HG03280 (cell line): ENCODE data around the gene TDRD3.

Experiments
- ATAC-seq: cut with Tn5 transposase; IDR thresholded peaks from one replicate; pipeline ENCODE4 v1.9.1; 2021; ENCODE audit warnings: mild to moderate bottlenecking, moderate library complexity; ENCODE audit not compliant: unreplicated experiment

TDRD3 gene

DNA sequence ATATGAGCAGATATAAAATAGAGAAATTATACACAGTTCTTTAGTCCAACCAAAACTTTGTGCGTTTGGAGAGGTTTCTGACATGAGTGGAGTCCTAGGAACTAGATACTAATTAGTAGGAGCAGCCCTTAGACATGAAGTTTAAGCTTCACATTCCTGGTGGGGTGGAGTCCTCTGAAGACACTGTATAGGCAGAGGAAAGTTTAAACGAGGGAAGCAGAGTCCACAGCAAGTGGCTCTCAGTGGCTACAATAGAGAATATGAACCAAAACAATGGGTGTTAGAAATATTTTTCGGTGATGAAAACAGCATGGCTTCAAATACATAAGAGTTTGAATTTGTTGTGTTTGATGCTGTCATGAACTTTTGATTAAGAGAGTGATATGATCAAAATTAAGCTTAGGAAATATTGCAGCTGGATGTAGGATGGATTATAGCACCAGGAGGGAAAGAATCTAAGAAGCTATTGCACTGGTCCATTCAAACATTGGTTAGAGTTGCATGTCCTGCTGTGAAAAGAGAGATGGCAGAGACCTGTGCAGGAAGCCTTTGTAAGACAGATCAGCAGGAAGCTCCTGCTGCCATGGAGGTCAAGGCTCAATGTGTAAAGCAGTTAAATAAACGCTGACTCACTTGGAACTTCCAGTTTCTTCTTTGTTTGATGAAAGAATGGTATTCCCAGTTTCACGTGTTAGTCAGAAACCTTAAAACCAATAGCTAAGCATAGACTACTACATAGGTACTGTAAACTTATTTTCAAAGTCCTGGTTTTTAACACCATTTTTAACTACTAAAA is 175.2 kb downstream of the TDRD3 start:
- ATAC-seq: no peak

DNA sequence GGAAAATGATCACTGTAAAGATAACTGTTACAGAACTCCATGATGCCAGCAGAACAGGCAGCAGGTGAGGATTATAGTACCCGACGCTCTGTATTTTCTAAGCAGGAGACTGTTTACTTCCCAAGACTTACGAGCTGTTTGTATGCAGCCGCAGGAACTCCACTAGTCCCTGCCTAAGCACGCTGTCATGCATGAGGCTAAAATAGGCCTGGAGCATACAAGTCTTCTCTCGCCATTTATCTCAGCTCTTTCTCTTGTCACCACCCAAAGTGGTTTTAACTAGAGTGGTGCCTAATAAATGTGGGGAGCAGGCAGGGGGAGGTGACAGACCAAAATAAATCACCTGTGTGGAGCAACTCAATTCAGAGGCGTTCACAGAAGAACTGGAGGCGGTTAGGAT is 175.8 kb downstream of the TDRD3 start:
- ATAC-seq: no peak

DNA sequence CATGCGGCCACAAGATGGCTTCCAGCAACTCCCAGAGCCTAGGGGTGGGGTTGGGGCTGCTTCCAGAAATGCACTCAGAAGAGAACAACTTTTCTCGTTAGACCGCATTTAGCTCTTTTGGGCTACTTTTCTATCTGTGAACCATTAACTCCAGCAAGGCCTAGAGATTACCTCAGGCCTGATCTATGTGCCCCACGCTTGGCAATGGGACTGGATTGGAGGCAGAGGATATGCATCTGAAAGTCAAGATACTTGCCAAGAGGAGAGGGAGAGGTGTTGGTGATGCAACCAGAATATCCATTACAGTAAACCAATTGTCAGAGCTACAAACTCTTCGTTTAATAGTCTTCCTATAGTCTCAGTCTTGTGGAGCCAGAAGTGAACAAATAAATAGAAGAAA is 177.7 kb downstream of the TDRD3 start:
- ATAC-seq: no peak

DNA sequence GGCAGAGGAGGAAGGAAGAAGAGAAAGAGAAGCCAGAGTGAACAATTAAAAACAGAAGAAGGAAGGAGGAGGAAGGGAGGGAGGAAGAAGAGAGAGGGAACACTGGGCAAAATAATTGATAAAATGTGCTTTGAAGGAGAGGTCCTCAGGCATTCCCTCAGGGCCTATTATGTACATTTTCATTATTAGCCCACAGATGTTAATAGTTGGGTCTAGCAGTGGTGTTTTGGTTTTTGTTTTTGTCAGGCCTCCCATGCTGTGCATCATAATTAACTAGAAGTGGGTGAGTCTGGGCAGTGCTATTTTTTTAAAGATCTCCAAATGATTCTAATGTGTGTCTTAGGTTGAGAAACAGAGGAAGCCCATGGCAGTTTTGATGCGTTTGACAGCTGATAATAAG is 178.1 kb downstream of the TDRD3 start:
- no peak for ATAC-seq

DNA sequence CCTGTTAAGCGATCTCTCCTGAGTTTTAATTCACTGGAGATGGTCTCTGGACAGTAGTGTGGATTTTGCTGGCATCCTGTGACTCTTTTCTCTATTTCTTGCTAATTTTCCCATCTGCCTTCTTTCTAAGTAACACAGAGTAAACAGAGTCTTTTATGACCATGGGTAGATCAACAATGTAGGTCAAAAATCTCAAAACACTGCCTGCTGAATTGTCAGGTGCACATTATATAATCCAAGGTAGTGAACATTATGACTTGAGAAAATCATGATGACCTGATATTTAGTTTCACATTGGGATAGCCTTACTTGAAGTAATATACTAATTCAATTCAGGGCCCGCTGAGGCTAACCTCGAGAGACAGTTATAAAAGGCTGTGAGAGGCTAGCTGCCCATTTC is 180.7 kb downstream of the TDRD3 start:
- ATAC-seq: no peak

DNA sequence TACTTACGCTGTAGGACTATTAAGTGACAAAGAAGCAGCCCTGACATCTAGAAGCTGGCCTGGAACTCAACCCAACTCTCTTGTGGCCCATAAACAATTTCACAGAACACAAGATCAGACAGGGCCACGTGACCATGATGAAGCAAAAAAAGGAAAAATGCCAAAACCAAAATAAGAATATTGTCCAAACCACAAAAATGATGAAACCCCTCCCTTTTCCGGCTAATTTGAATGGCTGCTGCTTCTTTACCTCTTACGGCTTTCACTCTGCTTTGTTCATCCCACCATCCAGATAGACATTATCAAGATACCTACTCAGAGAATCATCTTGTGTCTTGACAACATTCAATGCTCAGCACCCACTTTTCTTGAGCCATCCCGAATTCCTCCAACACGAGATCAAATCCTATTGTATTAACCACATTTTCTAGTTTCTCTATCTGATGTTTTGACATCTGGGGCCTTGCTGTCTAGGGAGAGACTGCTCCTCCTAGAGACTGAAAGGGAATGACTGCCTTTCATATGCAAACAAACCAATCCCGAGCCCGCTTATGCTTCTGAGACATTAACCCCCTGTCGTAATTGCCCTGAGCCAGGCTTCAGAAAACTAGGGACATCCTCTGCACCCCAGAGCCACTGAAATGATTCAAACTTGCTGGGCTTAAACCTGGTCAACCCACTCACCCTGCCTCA is 186.3 kb downstream of the TDRD3 start:
- ATAC-seq: no peak

DNA sequence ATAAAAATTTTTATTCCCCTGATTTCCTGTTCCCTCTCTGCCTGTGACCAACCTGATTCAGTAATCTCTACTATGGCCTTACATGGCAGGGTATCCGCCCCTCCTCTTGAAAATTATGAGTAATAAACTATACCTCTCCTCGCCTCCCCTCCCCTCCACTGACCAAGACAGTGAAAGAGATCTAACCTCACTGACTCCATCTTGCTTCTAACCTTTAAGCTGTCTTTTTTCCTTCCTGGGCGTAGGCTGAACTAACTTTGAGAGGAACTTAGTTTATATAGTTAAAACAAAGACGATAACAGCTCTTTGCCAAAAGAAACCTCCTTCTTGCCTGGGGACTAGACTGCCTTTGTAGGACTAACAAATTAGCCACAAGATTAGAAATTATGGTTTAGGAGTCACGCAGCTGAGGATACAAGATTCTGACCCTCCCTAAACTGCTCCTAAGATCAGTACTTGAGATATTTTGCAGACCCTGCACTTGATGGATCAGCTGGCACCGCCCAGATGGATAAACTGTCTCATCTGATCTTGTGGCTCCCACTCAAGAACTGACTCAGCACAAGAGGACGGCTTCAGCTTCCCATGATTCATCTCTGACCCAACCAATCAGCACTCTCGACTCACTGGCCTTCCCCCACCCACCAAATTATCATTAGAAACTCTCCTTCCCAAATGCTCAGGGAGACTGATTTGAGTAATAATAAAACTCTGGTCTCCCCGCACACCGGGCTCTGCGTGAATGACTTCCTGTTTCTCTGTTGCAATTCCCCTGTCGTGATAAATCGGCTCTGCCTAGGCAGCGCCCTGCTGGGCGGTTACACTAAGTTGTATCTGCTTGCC is 187.1 kb downstream of the TDRD3 start:
- no peak for ATAC-seq

DNA sequence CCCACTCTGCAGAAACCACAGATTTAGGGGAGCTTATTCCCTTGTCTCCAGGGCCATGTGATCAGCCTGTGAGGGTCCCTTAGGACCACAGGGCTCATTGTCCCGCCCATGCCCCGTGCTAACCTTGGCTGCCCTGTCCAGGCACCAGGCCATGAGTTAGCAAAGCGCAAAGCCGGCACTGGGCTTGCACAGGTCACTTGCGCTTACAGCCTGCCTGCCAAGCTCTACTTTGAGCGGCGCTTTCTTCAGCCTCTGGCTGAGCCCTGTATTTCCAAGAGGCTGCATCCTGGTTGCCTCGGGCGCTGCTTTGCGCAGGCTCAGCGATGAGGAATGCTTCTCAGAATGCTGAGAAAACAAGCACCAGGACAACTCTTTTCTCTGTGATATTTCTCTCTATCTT is 188.0 kb downstream of the TDRD3 start:
- ATAC-seq: no peak

DNA sequence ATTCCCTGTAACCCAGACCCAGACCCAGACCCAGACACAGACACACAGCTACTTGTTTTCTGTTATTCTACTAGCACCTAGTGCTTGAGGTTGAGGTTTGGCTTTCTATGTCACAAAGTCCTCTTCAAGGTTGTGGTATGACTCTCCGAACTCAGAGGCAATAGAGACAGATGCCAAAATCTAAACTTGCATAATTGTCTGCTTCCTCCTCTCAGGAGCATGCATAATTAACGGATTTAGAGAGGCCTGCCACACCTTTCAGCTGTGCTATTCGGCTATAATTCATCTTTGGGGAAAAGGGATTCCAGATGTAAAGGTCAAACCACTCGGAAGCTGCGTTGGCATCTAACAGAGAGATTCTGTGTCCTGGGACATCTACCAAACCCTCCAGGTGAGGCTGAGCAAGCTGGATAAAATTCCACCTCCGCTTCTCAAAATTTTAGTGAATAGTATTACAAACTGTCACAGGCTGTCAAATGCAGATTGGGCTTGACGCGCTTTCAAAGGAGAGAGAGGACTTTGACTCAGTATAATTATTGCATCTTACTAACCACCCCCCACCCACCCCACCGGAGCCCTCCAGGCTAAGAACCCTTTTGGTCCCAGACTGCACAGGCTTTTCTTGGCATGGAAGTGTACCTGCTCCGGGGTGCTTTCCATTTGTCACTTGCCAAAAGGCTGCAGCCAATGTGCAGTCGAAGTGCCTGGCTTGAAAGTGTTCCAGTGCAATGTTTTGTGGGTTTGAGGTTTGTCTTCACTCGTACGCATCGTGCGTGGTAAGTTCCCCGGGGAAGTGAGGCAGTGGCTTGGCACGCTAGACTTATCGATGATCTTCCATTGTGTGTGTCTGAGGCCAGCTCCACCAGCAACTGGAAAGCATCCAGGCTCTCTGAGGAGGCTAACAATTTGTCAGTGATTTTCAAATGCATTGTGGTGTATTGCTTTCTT is 194.1 kb downstream of the TDRD3 start:
- peak; percentile 48 for ATAC-seq

DNA sequence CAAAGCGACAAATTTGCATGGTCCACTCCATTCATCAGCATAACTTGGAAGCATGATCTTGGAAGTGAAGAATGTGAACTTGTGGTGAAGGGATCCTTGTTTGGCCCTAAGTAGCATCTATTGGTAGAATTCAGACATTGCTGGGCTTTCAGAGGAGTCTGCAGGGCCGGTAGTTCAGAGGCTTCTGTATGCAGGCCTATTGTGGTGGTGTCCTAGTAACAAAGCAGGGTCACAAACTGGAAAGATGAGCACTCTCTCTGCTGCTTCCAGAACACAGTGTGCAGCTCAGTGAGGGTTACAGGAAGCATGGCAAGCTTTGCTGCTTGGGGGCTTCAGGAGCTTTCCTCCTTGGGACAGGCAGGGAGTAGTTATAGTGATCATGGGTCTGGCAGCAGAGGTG is 206.0 kb downstream of the TDRD3 start:
- no peak for ATAC-seq

DNA sequence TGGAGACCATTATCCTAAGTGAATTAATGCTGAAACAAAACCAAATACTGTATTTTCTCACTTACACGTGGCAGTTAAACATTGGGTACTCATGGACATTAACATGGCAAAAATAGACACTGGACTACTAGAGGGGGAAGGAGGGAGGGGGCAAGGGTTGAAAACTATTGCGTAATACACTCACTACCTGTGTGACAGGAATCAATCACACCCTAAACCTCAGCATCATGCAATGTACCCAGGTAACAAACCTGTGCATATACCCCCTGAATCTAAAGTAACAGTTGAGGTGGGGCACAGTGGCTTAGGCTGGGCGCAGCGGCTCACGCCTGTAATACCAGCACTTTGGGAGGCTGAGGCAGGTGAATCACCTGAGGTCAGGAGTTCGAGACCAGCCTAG is 207.0 kb downstream of the TDRD3 start:
- no peak for ATAC-seq

DNA sequence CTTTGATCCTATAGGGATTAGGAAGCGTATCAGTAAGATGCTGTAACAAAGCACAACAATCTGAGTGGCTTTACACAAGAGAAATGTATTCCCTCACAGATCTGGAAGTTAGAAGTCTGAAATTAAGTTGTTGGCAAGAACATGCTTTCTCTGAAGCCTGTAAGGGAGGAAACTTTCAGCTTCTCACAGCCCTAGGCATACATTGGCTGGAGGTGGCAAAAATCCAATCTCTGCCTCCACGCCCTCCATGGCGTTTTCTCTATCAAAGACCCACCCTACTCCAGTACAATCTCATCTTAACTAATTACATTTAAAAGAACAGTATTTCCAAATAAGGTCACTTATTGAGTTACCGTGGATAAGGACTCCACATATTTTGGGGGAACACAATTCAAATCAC is 211.9 kb downstream of the TDRD3 start:
- no peak for ATAC-seq

DNA sequence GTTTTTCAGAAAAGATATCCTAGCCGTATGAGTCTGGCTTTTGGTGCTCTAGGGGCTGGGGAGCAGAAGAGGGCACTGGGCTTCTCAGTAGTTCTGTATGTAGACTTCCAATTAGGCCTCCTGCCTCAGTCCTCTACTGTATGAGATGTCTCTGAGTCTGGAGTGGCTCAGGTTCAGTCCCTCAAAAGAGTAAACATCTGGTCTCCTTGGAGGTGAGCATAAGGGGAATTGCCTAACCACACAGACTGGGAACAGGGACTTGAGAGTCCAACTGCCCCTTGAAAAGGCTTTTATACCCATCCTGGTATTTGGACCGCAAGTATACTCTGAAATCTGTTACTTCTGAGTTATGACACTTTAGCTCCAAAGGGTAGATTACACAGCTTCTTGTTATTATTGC is 214.5 kb downstream of the TDRD3 start:
- ATAC-seq: no peak

DNA sequence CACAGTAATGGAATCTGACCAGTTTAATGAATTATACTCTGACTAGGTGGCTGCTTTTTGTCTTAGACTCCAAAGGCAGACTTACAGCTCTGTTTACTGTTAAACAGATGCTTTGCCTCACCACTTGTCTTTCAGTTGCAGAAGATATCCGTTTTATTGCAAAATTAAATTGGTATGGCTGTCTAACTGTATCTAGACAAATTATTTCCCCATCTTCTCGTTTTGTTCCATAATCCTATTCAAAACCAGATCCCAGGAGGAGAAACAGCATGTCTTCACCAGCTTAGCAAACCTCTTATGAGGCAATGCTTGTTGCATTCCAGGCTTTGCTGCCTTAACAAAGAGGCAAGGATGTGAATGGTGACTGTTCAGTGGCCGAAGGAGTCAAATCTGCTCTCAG is 215.6 kb downstream of the TDRD3 start:
- ATAC-seq: no peak

DNA sequence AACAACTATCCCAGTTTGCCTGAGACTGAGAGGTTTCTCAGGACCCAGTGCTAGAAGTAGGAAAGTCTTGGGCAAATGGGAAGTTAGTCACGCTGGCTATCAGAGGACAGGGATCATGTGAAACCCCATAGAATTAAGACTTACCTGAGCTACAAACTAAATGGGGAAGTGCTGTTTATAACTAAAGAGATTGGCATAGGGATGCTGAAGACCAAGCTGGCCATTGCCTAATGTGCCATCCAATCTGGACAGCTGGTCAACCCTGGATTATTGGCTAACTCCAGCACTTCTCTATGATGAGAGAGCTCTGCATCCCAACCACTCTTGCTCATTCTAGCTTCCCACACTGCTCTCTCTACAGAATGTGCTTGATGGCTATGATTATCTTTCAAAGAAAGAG is 216.1 kb downstream of the TDRD3 start:
- no peak for ATAC-seq

DNA sequence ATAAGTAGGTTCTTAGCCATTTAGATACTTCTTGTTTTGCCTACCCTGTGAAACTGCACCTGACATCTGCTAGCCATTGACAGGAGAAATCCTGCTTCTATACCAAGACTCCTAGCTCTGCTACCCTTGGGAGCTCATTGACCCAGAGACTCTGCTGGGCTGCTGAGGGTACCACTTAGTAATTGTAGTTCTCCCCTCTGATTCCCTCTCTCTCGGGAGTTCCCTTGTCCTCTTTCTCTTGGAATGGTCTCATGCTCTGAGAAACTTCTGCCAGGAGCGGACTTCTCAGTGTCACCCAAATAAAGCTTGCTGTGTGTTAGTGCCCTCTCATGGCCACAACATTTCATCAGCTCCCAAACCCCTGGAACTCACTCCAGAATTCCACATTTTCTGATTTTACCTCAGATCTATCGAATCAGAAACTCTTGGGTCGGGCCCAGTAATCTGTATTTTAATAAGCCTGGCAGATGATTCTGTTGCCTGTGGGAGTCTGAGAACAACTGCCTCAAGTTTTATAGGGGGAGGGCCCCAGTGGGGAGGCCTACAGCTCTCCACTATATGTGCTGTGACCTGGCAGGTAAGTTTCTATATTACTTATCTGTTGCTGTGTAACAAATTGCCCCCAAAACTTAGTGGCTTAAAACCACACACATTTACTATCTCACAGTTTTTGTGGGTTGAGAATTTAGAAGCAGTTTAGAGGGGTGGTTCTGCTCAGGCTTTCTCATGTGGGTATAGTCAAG is 221.1 kb downstream of the TDRD3 start:
- no peak for ATAC-seq

DNA sequence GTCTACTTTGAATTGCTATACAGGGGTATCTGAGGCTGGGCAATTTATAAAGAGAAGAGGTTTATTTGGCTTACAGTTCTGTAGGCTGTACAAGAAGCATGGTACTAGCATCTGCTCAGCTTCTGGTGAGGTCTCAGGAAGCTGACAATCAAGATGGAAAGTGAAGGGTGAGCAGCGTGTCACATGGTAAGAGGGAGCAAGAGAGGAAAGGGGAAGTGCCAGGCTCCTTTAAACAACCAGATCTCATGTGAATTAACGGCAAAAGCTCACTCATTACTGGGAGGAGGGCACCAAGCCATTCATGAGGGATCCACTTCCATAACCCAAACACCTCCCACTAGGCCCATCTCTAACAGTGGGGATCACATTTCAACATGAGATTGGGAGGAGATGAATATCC is 222.4 kb downstream of the TDRD3 start:
- ATAC-seq: no peak

DNA sequence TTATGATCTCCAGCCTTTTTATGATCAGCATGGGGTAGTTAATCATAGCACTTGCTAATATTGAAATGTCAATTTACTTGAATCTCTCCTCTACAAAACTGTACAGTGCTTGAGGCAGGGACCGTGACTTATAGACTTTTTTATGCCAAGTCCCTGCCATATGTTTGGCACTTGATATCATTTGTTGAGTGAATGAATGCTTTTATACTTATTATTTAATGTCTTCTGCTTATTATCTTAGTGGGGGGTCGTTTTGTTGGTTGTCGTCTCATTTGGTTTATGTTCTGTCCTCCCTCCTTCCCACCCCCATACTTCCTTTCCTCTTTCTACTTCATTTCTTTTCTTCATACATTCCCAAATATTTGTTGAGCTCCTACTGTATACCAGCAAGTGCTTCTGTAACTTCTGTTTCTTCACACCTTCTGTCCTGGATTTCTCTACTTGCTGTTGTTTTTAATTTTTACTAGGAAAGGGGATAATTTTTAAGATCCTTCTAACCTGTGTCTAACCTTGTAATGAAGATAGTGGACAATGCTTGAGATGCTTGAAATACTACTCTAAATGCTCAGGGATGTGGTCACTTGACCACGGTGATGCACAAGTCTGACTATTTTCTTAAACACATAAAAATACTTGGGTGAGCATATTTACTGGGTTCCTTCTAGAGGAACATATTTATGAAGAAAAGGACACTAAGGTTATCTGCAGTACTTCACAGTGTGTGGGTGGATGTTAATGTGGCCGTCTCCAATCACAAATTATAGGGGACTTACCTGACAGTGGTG is 223.8 kb downstream of the TDRD3 start:
- ATAC-seq: no peak

DNA sequence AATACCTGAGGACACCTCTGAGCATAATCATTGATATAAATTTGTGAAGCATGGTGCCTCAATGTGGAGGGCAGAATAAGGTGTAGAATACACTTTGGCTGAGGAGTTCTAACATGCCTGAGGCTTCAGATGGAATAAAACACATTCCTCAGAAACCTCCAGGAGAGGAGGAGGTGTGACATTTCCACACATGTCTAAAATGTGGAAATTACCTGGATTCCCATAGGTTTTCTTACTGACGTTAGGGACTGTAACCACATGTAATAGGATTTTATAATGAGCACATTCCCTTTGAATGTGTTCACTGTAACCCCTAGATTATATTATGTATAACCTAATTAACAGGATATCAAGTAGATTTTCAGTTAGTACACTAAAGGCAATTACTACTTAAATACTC is 226.1 kb downstream of the TDRD3 start:
- no peak for ATAC-seq
